COR-L47 (cell line): ENCODE data around the gene EPHB1.

Experiments
- DNase-seq: peaks from one replicate; lab custom pipeline; 2025; lab: John Stamatoyannopoulos, UW

EPHB1 gene

GRCh38 chr3:134883697-134884385 lies 88.8 kb downstream of the EPHB1 start:
- DNase-seq = no peak

- no peak for DNase-seq
Observed at GRCh38 chr3:134885877-134886621, 91.0 kb downstream of the EPHB1 start.

GRCh38 chr3:134886991-134887390 lies 91.9 kb downstream of the EPHB1 start:
- no peak for DNase-seq

GRCh38 chr3:134887536-134887935 lies 92.5 kb downstream of the EPHB1 start:
- DNase-seq = no peak

- no peak for DNase-seq
Observed at GRCh38 chr3:134892326-134892725, 97.3 kb downstream of the EPHB1 start.

- no peak for DNase-seq
Observed at GRCh38 chr3:134892761-134893160, 97.7 kb downstream of the EPHB1 start.

GRCh38 chr3:134894533-134894932 lies 99.5 kb downstream of the EPHB1 start:
- no peak for DNase-seq

- DNase-seq = no peak
Observed at GRCh38 chr3:134895181-134895580, 100.1 kb downstream of the EPHB1 start.

- no peak for DNase-seq
Observed at GRCh38 chr3:134896141-134896540, 101.1 kb downstream of the EPHB1 start.

GRCh38 chr3:134896696-134897095 lies 101.6 kb downstream of the EPHB1 start:
- DNase-seq = no peak

GRCh38 chr3:134897391-134898141 lies 102.5 kb downstream of the EPHB1 start:
- no peak for DNase-seq

GRCh38 chr3:134898181-134898754 lies 103.2 kb downstream of the EPHB1 start:
- no peak for DNase-seq

GRCh38 chr3:134899786-134900185 lies 104.7 kb downstream of the EPHB1 start:
- no peak for DNase-seq

- DNase-seq = no peak
Observed at GRCh38 chr3:134900482-134900881, 105.4 kb downstream of the EPHB1 start.

- DNase-seq = no peak
Observed at GRCh38 chr3:134901461-134901860, 106.4 kb downstream of the EPHB1 start.

GRCh38 chr3:134903837-134904236 lies 108.8 kb downstream of the EPHB1 start:
- peak; percentile 36 for DNase-seq

GRCh38 chr3:134904241-134904771 lies 109.2 kb downstream of the EPHB1 start:
- DNase-seq = no peak

GRCh38 chr3:134904776-134905646 lies 110.0 kb downstream of the EPHB1 start:
- DNase-seq = no peak

GRCh38 chr3:134905647-134905935 lies 110.5 kb downstream of the EPHB1 start:
- no peak for DNase-seq

GRCh38 chr3:134908271-134908670 lies 113.2 kb downstream of the EPHB1 start:
- DNase-seq = no peak

GRCh38 chr3:134910026-134910425 lies 115.0 kb downstream of the EPHB1 start:
- DNase-seq = no peak
